GM12878 (cell line): ENCODE data around the gene DDC. TPM values are rescaled to one million over a fixed set of nuclear protein-coding genes. Genes with fewer than 3 reads are reported as not detected.

ENCODE experiments used
- BHLHE40 ChIP-seq, 2 experiments: fragments of 450-650 bp in 1 of 2; IDR thresholded peaks; 2 replicates each; pipeline ENCODE4 v1.6.1; 2011 to 2017; ENCODE audit warnings: low read depth in 2 of 2, borderline replicate concordance in 1 of 2, improper control_type of control experiment in 1 of 2, low read length in 1 of 2, mild to moderate bottlenecking in 1 of 2
- CUX1 ChIP-seq: IDR thresholded peaks from 2 replicates; pipeline ENCODE4 v1.6.1; 2012; ENCODE audit warnings: improper control_type of control experiment, low read depth, low read length; ENCODE audit not compliant: insufficient replicate concordance
- IKZF1 ChIP-seq: fragments of 450-650 bp; conservative IDR thresholded peaks from 2 replicates; pipeline ENCODE4 v1.6.1; 2017; ENCODE audit warnings: antibody characterized with exemption, mild to moderate bottlenecking
- MTA3 ChIP-seq: IDR thresholded peaks from 2 replicates; pipeline ENCODE4 v1.6.1; 2012; ENCODE audit warnings: low read length, inconsistent platforms, borderline replicate concordance
- NBN ChIP-seq: fragments of 450-650 bp; IDR thresholded peaks from 2 replicates; pipeline ENCODE4 v1.6.1; 2016
- RB1 ChIP-seq: fragments of 450-650 bp; formaldehyde crosslinking; IDR thresholded peaks from 2 replicates; pipeline ENCODE4 v1.6.1; 2017; ENCODE audit warnings: mild to moderate bottlenecking, borderline replicate concordance
- RELA ChIP-seq: fragments of 450-650 bp; IDR thresholded peaks from 2 replicates; pipeline ENCODE4 v1.8.0; 2014; ENCODE audit warnings: borderline replicate concordance; ENCODE audit not compliant: partially characterized antibody
- RFX5 ChIP-seq: IDR thresholded peaks from 2 replicates; pipeline ENCODE4 v1.6.1; 2011; ENCODE audit warnings: low read depth, low read length, improper control_type of control experiment
- TARDBP ChIP-seq: IDR thresholded peaks from 2 replicates; pipeline ENCODE4 v1.6.1; 2016; ENCODE audit warnings: borderline replicate concordance
- TCF3 ChIP-seq: IDR thresholded peaks from 2 replicates; pipeline ENCODE4 v1.6.1; 2012; ENCODE audit warnings: low read depth, mild to moderate bottlenecking, low read length, borderline replicate concordance; ENCODE audit not compliant: insufficient read depth
- YBX1 ChIP-seq: fragments of 450-650 bp; IDR thresholded peaks from 2 replicates; pipeline ENCODE4 v1.6.1; 2016; ENCODE audit warnings: antibody characterized with exemption
- YY1 ChIP-seq: IDR thresholded peaks from 2 replicates; pipeline ENCODE4 v1.6.1; 2011; ENCODE audit warnings: low read depth, mild to moderate bottlenecking, low read length
- polyA plus RNA-seq, 11 experiments: library from polyadenylated mRNA; depleted of rRNA in 4 of 11; unstranded in 6 of 11; stranded (reverse) in 5 of 11; fragments of >200 nt; fragmentation: Nextera tagmentation in 4 of 11; fragmentation: Illumina TruSeq in 1 of 11; extraction: Ambion mirVana in 4 of 11; extraction: Trizol in 1 of 11; gene quantifications; 1 replicate in 1 of 11; 2 replicates in 10 of 11; pipeline versions ENCODE4 v1.2.1 to v1.2.3, GENCODE V29; 2011 to 2016; ENCODE audit warnings: inconsistent platforms in 2 of 11, missing spikeins in 2 of 11, low read depth in 1 of 11
- total RNA-seq, 4 experiments: library from RNA; depleted of rRNA in 3 of 4; stranded (reverse); fragments of >200 nt in 3 of 4; fragmentation: Illumina TruSeq in 1 of 4; extraction: Trizol in 1 of 4; gene quantifications; 2 replicates each; pipeline versions ENCODE4 v1.2.1 to v1.2.3, GENCODE V29; 2013 to 2021
- TF ChIP-seq, protein P1 (sequence below): fragments of 450-650 bp; IDR thresholded peaks from 2 replicates; pipeline ENCODE4 v1.6.1; 2017; ENCODE audit warnings: mild to moderate bottlenecking, moderate library complexity
- TF ChIP-seq, protein P2 (sequence below): fragments of 450-650 bp; IDR thresholded peaks from 2 replicates; pipeline ENCODE4 v1.6.1; 2017; ENCODE audit warnings: mild to moderate bottlenecking, moderate library complexity

The DDC gene
- total and polyA plus RNA-seq, 10 of the 15 experiments (the other 5 are each of a cell fraction or from before 2014, with no cell fraction given), result not detected

- peak; percentile 10 for TF ChIP-seq CUX1
- 0 out of 2 replicates have a peak, but pooled peaks have one; percentile 47 for TF ChIP-seq TCF3
- TF ChIP-seq RELA, result peak; percentile 6
- TF ChIP-seq YBX1, result no peak
- 0 out of 2 replicates have a peak, but pooled peaks have one; percentile 7 for TF ChIP-seq YY1
- peak; percentile 74; the same call in 1 of the 2 replicates for TF ChIP-seq NBN
- no peak for TF ChIP-seq TARDBP
- 0 out of 2 replicates have a peak, but pooled peaks have one; percentile 26 for TF ChIP-seq MTA3
- 0 out of 2 replicates have a peak, but pooled peaks have one; percentile 6 for TF ChIP-seq RFX5
- TF ChIP-seq, protein P1, sequence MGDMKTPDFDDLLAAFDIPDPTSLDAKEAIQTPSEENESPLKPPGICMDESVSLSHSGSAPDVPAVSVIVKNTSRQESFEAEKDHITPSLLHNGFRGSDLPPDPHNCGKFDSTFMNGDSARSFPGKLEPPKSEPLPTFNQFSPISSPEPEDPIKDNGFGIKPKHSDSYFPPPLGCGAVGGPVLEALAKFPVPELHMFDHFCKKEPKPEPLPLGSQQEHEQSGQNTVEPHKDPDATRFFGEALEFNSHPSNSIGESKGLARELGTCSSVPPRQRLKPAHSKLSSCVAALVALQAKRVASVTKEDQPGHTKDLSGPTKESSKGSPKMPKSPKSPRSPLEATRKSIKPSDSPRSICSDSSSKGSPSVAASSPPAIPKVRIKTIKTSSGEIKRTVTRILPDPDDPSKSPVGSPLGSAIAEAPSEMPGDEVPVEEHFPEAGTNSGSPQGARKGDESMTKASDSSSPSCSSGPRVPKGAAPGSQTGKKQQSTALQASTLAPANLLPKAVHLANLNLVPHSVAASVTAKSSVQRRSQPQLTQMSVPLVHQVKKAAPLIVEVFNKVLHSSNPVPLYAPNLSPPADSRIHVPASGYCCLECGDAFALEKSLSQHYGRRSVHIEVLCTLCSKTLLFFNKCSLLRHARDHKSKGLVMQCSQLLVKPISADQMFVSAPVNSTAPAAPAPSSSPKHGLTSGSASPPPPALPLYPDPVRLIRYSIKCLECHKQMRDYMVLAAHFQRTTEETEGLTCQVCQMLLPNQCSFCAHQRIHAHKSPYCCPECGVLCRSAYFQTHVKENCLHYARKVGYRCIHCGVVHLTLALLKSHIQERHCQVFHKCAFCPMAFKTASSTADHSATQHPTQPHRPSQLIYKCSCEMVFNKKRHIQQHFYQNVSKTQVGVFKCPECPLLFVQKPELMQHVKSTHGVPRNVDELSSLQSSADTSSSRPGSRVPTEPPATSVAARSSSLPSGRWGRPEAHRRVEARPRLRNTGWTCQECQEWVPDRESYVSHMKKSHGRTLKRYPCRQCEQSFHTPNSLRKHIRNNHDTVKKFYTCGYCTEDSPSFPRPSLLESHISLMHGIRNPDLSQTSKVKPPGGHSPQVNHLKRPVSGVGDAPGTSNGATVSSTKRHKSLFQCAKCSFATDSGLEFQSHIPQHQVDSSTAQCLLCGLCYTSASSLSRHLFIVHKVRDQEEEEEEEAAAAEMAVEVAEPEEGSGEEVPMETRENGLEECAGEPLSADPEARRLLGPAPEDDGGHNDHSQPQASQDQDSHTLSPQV, result no peak
- TF ChIP-seq, protein P2, sequence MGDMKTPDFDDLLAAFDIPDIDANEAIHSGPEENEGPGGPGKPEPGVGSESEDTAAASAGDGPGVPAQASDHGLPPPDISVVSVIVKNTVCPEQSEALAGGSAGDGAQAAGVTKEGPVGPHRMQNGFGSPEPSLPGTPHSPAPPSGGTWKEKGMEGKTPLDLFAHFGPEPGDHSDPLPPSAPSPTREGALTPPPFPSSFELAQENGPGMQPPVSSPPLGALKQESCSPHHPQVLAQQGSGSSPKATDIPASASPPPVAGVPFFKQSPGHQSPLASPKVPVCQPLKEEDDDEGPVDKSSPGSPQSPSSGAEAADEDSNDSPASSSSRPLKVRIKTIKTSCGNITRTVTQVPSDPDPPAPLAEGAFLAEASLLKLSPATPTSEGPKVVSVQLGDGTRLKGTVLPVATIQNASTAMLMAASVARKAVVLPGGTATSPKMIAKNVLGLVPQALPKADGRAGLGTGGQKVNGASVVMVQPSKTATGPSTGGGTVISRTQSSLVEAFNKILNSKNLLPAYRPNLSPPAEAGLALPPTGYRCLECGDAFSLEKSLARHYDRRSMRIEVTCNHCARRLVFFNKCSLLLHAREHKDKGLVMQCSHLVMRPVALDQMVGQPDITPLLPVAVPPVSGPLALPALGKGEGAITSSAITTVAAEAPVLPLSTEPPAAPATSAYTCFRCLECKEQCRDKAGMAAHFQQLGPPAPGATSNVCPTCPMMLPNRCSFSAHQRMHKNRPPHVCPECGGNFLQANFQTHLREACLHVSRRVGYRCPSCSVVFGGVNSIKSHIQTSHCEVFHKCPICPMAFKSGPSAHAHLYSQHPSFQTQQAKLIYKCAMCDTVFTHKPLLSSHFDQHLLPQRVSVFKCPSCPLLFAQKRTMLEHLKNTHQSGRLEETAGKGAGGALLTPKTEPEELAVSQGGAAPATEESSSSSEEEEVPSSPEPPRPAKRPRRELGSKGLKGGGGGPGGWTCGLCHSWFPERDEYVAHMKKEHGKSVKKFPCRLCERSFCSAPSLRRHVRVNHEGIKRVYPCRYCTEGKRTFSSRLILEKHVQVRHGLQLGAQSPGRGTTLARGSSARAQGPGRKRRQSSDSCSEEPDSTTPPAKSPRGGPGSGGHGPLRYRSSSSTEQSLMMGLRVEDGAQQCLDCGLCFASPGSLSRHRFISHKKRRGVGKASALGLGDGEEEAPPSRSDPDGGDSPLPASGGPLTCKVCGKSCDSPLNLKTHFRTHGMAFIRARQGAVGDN, result peak; percentile 95
- TF ChIP-seq IKZF1, result peak; percentile 89
- no peak for TF ChIP-seq RB1
- TF ChIP-seq BHLHE40 (IDR thresholded peaks at IDR 0.05; ENCODE audit: borderline replicate concordance in 1 of 2, low read depth in 2 of 2, low read length in 1 of 2), result peak; percentile 32 to 66; a peak in 2 of 4 replicates
Measured at GRCh38 chr7:50409856-50410745, 155.1 kb downstream of the DDC start (continued).
